Mesendoderm (in vitro differentiated cells): ENCODE measurements around the gene TAAR8. TPM values are rescaled to one million over a fixed set of nuclear protein-coding genes. Genes with fewer than 3 reads are reported as not detected.

Source experiments
- small RNA-seq: library from polyadenylated mRNA; stranded (forward); fragments of <200 nt; extraction: miRNeasy Mini kit (QIAGEN cat#:217004); gene quantifications from one replicate; pipeline ENCODE3, GENCODE V24; 2013; ENCODE audit not compliant: insufficient read depth

The TAAR8 gene

Small RNA genes within 50 kb of the gene (small RNA-seq; reads per million reads assigned to genes)
- gene TAAR7P: not detected
